Tibial nerve (tissue), 3 donors: ENCODE data around the gene GALNT3.

Source experiments
- CTCF ChIP-seq, 5 experiments: fragments of 200-600 bp in 3 of 5; fragments of 450-650 bp in 2 of 5; sonication (generic) in 3 of 5; IDR thresholded peaks; one replicate each; pipeline ENCODE4 v1.5.1; 2016 to 2019; ENCODE audit warnings: antibody characterized with exemption in 5 of 5, mild to moderate bottlenecking in 3 of 5, moderate library complexity in 2 of 5
- POLR2A ChIP-seq, 2 donors: fragments of 450-650 bp; IDR thresholded peaks; one replicate each; pipeline ENCODE4 v1.6.1; 2017; ENCODE audit warnings: antibody characterized with exemption in 2 of 2, mild to moderate bottlenecking in 2 of 2, moderate library complexity in 2 of 2

GRCh38 chr2:165839610-165840009, 45.6 kb upstream of the GALNT3 start:
- TF ChIP-seq CTCF (IDR thresholded peaks at IDR 0.05) (no peak), POLR2A (IDR thresholded peaks at IDR 0.05) (no peak)
